Measurements from ENCODE around the gene TARDBP.
"Not testable (repeated sequence)": the region's sequence is repeated elsewhere in the genome, so short reads cannot be mapped to it uniquely, and the experiment has no call there.

Gene TARDBP

GRCh38 chr1:11012260-11013159 is at the start of gene TARDBP:
TARDBP (plus strand) TSS chr1:11012654; CDS start chr1:11013728, 1,074 bp downstream.
- peak; percentile 82 for DNase-seq (ENCODE audit: low read depth)

GRCh38 chr1:10965546-10966226 is 46.8 kb upstream of the TARDBP start:
- DNase-seq (ENCODE audit: low read depth), result no peak

GRCh38 chr1:10967090-10967489 is 45.4 kb upstream of the TARDBP start:
- DNase-seq (ENCODE audit: low read depth), result no peak

GRCh38 chr1:10968411-10968826 is 44.0 kb upstream of the TARDBP start:
- no peak for DNase-seq (ENCODE audit: low read depth)

GRCh38 chr1:10969267-10969970 is 43.0 kb upstream of the TARDBP start:
- DNase-seq (ENCODE audit: low read depth), result no peak

- no peak for DNase-seq (ENCODE audit: low read depth)
Measured at GRCh38 chr1:10969971-10970332, 42.5 kb upstream of the TARDBP start.

- DNase-seq (ENCODE audit: low read depth), result no peak
Measured at GRCh38 chr1:10973552-10973951, 38.9 kb upstream of the TARDBP start.

- no peak for DNase-seq (ENCODE audit: low read depth)
Measured at GRCh38 chr1:10973956-10974881, 38.2 kb upstream of the TARDBP start.

GRCh38 chr1:10975567-10976326 is 36.7 kb upstream of the TARDBP start:
- no peak for DNase-seq (ENCODE audit: low read depth)

GRCh38 chr1:10978719-10979118 is 33.7 kb upstream of the TARDBP start:
- no peak for DNase-seq (ENCODE audit: low read depth)

- no peak for DNase-seq (ENCODE audit: low read depth)
Measured at GRCh38 chr1:10979483-10979920, 33.0 kb upstream of the TARDBP start.

- no peak for DNase-seq (ENCODE audit: low read depth)
Measured at GRCh38 chr1:10980094-10980577, 32.3 kb upstream of the TARDBP start.

GRCh38 chr1:10980841-10981727 is 31.4 kb upstream of the TARDBP start:
- DNase-seq (ENCODE audit: low read depth), result no peak

GRCh38 chr1:10986525-10986890 is 25.9 kb upstream of the TARDBP start:
- no peak for DNase-seq (ENCODE audit: low read depth)

- DNase-seq (ENCODE audit: low read depth), result no peak
Measured at GRCh38 chr1:10987840-10988417, 24.5 kb upstream of the TARDBP start.

GRCh38 chr1:10989095-10989494 is 23.4 kb upstream of the TARDBP start:
- no peak for DNase-seq (ENCODE audit: low read depth)

GRCh38 chr1:10989920-10990516 is 22.4 kb upstream of the TARDBP start:
- DNase-seq (ENCODE audit: low read depth), result not testable (repeated sequence)

- no peak for DNase-seq (ENCODE audit: low read depth)
Measured at GRCh38 chr1:10990828-10991227, 21.6 kb upstream of the TARDBP start.

- not testable (repeated sequence) for DNase-seq (ENCODE audit: low read depth)
Measured at GRCh38 chr1:10992004-10992403, 20.4 kb upstream of the TARDBP start.
